WTC11 (cell line): ENCODE measurements around the gene PEAR1.

Source experiments
- CREM ChIP-seq: sonication (generic); formaldehyde crosslinking; IDR thresholded peaks from 2 replicates; pipeline ENCODE4 v1.8.1; 2022; ENCODE audit warnings: mild to moderate bottlenecking, missing genetic modification reagents, moderate library complexity
- CTCF ChIP-seq: fragments of 200-600 bp; IDR thresholded peaks from 2 replicates; pipeline ENCODE4 v1.8.0; 2022; ENCODE audit warnings: antibody characterized with exemption
- ESRRA ChIP-seq: sonication (generic); formaldehyde crosslinking; IDR thresholded peaks from 2 replicates; pipeline ENCODE4 v1.8.1; 2022; ENCODE audit warnings: mild to moderate bottlenecking, missing genetic modification reagents, borderline replicate concordance
- NFYB ChIP-seq: sonication (generic); formaldehyde crosslinking; conservative IDR thresholded peaks from 2 replicates; pipeline ENCODE4 v1.8.0; 2022; ENCODE audit warnings: low read depth, missing genetic modification reagents
- USF2 ChIP-seq: sonication (generic); formaldehyde crosslinking; IDR thresholded peaks from 2 replicates; pipeline ENCODE4 v1.8.1; 2023; ENCODE audit warnings: mild to moderate bottlenecking, missing genetic modification reagents, moderate library complexity
- ZNF121 ChIP-seq: sonication (generic); formaldehyde crosslinking; IDR thresholded peaks from 2 replicates; pipeline ENCODE4 v1.8.0; 2023; ENCODE audit warnings: missing genetic modification reagents

- TF ChIP-seq CTCF (no peak), ZNF121 (CRISPR knock-in tag) (no peak), USF2 (CRISPR knock-in tag) (no peak), ESRRA (CRISPR knock-in tag) (no peak), NFYB (CRISPR knock-in tag) (no peak), CREM (CRISPR knock-in tag) (no peak)
Observed at GRCh38 chr1:156886583-156887281, 6.8 kb upstream of the PEAR1 start.
